H1 (cell line): ENCODE data around the gene LCE4A. TPM values are rescaled to one million over a fixed set of nuclear protein-coding genes. Genes with fewer than 3 reads are reported as not detected.

Experiments used
- CTCF ChIA-PET: fragments of 300-600 bp; sonication (Branson Sonifier 250); formaldehyde crosslinking; loops from one replicate; lab custom pipeline; 2021; ENCODE audit not compliant: partially characterized antibody; lab: Charles Lee
- POLR2A ChIA-PET: fragments of 300-600 bp; sonication (Branson Sonifier 250); formaldehyde crosslinking; loops from one replicate; lab custom pipeline; 2021; ENCODE audit warnings: inconsistent platforms; ENCODE audit not compliant: partially characterized antibody; lab: Charles Lee
- DNase-seq, 2 experiments: peaks; one replicate each; pipeline versions ENCODE4 v3.0.0 to v3.0.0-alpha.2; 2010 to 2022; ENCODE audit warnings: low spot score in 2 of 2, low read depth in 1 of 2, mixed read lengths in 1 of 2
- FAIRE-seq: peaks from 2 replicates; lab custom pipeline; 2011; peaks lifted over from hg19 to GRCh38; lab: Jason Lieb, UNC
- H2AFZ ChIP-seq: 2 replicates; pipeline ENCODE4 v1.8.1; 2012; ENCODE audit warnings: low read length, inconsistent platforms
- H2AK5ac ChIP-seq: 2 replicates; pipeline ENCODE4 v1.6.1; 2013; ENCODE audit warnings: low read depth, low read length
- H2BK120ac ChIP-seq: replicated peaks from 2 replicates; pipeline ENCODE3; 2013; ENCODE audit warnings: low read depth, low read length, inconsistent platforms
- H2BK12ac ChIP-seq: 2 replicates; pipeline ENCODE4 v1.6.1; 2013; ENCODE audit warnings: low read depth, low read length
- H2BK15ac ChIP-seq: 2 replicates; pipeline ENCODE4 v1.6.1; 2013; ENCODE audit warnings: low read length
- H2BK20ac ChIP-seq: 2 replicates; pipeline ENCODE4 v1.6.1; 2013; ENCODE audit warnings: low read length
- H2BK5ac ChIP-seq: 2 replicates; pipeline ENCODE4 v1.6.1; 2013; ENCODE audit warnings: low read depth, low read length
- H3K14ac ChIP-seq: 2 replicates; pipeline ENCODE4 v1.6.1; 2013; ENCODE audit warnings: inconsistent platforms; ENCODE audit not compliant: insufficient read length
- H3K18ac ChIP-seq: 2 replicates; pipeline ENCODE4 v1.6.1; 2013; ENCODE audit warnings: low read length; ENCODE audit errors: extremely low read depth
- H3K23ac ChIP-seq: 2 replicates; pipeline ENCODE4 v1.6.1; 2013; ENCODE audit warnings: inconsistent platforms; ENCODE audit not compliant: insufficient read length
- H3K23me2 ChIP-seq: 2 replicates; pipeline ENCODE4 v1.6.1; 2013; ENCODE audit warnings: low read depth, low read length
- H3K27ac ChIP-seq: 2 replicates; pipeline ENCODE4 v1.6.1; 2011; ENCODE audit warnings: low read depth, low read length, inconsistent platforms
- H3K27me3 ChIP-seq, 4 experiments: replicated peaks in 1 of 4; 1 replicate in 1 of 4; 2 replicates in 3 of 4; pipeline versions ENCODE4 v1.6.1 to v1.8.1; 2011 to 2013; ENCODE audit warnings: low read length in 3 of 4, mild to moderate bottlenecking in 3 of 4, inconsistent platforms in 2 of 4, mixed read lengths in 2 of 4, moderate library complexity in 1 of 4; ENCODE audit not compliant: control insufficient read depth in 3 of 4, insufficient read depth in 3 of 4; ENCODE audit errors: extremely low read depth in 1 of 4
- H3K36me3 ChIP-seq, 4 experiments: 2 replicates each; pipeline versions ENCODE4 v1.6.1 to v1.8.1; 2011 to 2013; ENCODE audit warnings: mild to moderate bottlenecking in 4 of 4, low read length in 3 of 4, moderate library complexity in 2 of 4, control low read depth in 1 of 4, inconsistent platforms in 1 of 4; ENCODE audit not compliant: insufficient read depth in 4 of 4, control insufficient read depth in 2 of 4
- H3K4ac ChIP-seq: replicated peaks from 2 replicates; pipeline ENCODE3; 2013; ENCODE audit warnings: low read length, low read depth, mixed read lengths, inconsistent platforms; ENCODE audit not compliant: insufficient read length
- H3K4me1 ChIP-seq, 4 experiments: replicated peaks in 1 of 4; 1 replicate in 1 of 4; 2 replicates in 3 of 4; pipeline versions ENCODE4 v1.6.1 to v1.8.1; 2011 to 2013; ENCODE audit warnings: low read length in 3 of 4, inconsistent platforms in 2 of 4, mixed read lengths in 1 of 4; ENCODE audit not compliant: insufficient read depth in 4 of 4, control insufficient read depth in 3 of 4
- H3K4me2 ChIP-seq, 2 experiments: 2 replicates each; pipeline versions ENCODE4 v1.6.1 to v1.8.1; 2011 to 2013; ENCODE audit warnings: low read depth in 2 of 2, low read length in 2 of 2, control low read depth in 1 of 2, inconsistent platforms in 1 of 2, mild to moderate bottlenecking in 1 of 2; ENCODE audit not compliant: insufficient read depth in 1 of 2
- H3K4me3 ChIP-seq, 4 experiments: fragments of 200-600, 300-600 bp in 1 of 4; sonication (generic), shearing (Covaris generic), sonication (Bioruptor Twin) in 1 of 4; 2 replicates each; pipeline versions ENCODE4 v1.5.1 to v1.8.1; 2011 to 2016; ENCODE audit warnings: low read length in 4 of 4, low read depth in 3 of 4, control low read depth in 2 of 4, inconsistent platforms in 2 of 4, mild to moderate bottlenecking in 2 of 4, mixed read lengths in 1 of 4, moderate library complexity in 1 of 4; ENCODE audit not compliant: insufficient read depth in 2 of 4; ENCODE audit errors: extremely low read depth in 1 of 4
- H3K56ac ChIP-seq: replicated peaks from 2 replicates; pipeline ENCODE3; 2013; ENCODE audit warnings: low read depth, mild to moderate bottlenecking, mixed read lengths, low read length, inconsistent platforms; ENCODE audit not compliant: insufficient read length
- H3K79me1 ChIP-seq: 2 replicates; pipeline ENCODE4 v1.6.1; 2013; ENCODE audit warnings: low read depth, low read length, control low read depth
- H3K79me2 ChIP-seq, 2 experiments: 2 replicates each; pipeline versions ENCODE4 v1.6.1 to v1.8.1; 2012 to 2013; ENCODE audit warnings: low read length in 2 of 2, mild to moderate bottlenecking in 2 of 2, inconsistent platforms in 1 of 2; ENCODE audit not compliant: insufficient read depth in 2 of 2, control insufficient read depth in 1 of 2
- H3K9ac ChIP-seq, 4 experiments: replicated peaks in 1 of 4; 1 replicate in 1 of 4; 2 replicates in 3 of 4; pipeline versions ENCODE4 v1.6.1 to v1.8.1; 2011 to 2013; ENCODE audit warnings: low read depth in 3 of 4, low read length in 3 of 4, control low read depth in 2 of 4, mild to moderate bottlenecking in 2 of 4, moderate library complexity in 2 of 4, inconsistent platforms in 1 of 4; ENCODE audit errors: extremely low read depth in 1 of 4
- H3K9me3 ChIP-seq, 2 experiments: 2 replicates each; pipeline versions ENCODE4 v1.6.1 to v1.8.1; 2012 to 2013; ENCODE audit warnings: mild to moderate bottlenecking in 2 of 2, moderate library complexity in 2 of 2, control low read depth in 1 of 2, inconsistent platforms in 1 of 2, low read depth in 1 of 2, low read length in 1 of 2, mixed read lengths in 1 of 2; ENCODE audit not compliant: insufficient read depth in 2 of 2
- H4K20me1 ChIP-seq, 2 experiments: replicated peaks in 1 of 2; 2 replicates each; pipeline versions ENCODE3 to v1.8.1; 2011 to 2013; ENCODE audit warnings: inconsistent platforms in 2 of 2, low read length in 2 of 2, mild to moderate bottlenecking in 1 of 2; ENCODE audit not compliant: insufficient read depth in 2 of 2, control insufficient read depth in 1 of 2
- H4K5ac ChIP-seq: 2 replicates; pipeline ENCODE4 v1.6.1; 2013; ENCODE audit warnings: low read length, low read depth, mixed read lengths, inconsistent platforms; ENCODE audit not compliant: insufficient read length
- H4K8ac ChIP-seq: 2 replicates; pipeline ENCODE4 v1.8.0; 2013; ENCODE audit warnings: mild to moderate bottlenecking, moderate library complexity, low read length, inconsistent platforms; ENCODE audit not compliant: insufficient read depth; ENCODE audit errors: extremely low read depth
- H4K91ac ChIP-seq: replicated peaks from 2 replicates; pipeline ENCODE3; 2013; ENCODE audit warnings: low read length, mixed read lengths, inconsistent platforms; ENCODE audit not compliant: insufficient read length
- E2F6 ChIP-seq: IDR thresholded peaks from 2 replicates; pipeline ENCODE4 v1.6.1; 2012; ENCODE audit warnings: inconsistent platforms
- EP300 ChIP-seq, 2 experiments: IDR thresholded peaks; 1 replicate in 1 of 2; 2 replicates in 1 of 2; pipeline ENCODE4 v1.6.1; 2011 to 2012; ENCODE audit warnings: low read depth in 2 of 2, low read length in 2 of 2, mild to moderate bottlenecking in 2 of 2, borderline replicate concordance in 1 of 2, inconsistent platforms in 1 of 2, moderate library complexity in 1 of 2
- FOSL1 ChIP-seq: IDR thresholded peaks from 2 replicates; pipeline ENCODE4 v1.6.1; 2011; ENCODE audit warnings: mild to moderate bottlenecking, low read depth, low read length, moderate library complexity; ENCODE audit not compliant: insufficient read depth
- NANOG ChIP-seq: IDR thresholded peaks from 2 replicates; pipeline ENCODE4 v1.6.1; 2011; ENCODE audit warnings: low read length, low read depth, mild to moderate bottlenecking, inconsistent platforms; ENCODE audit not compliant: insufficient read depth, poor library complexity, severe bottlenecking
- NRF1 ChIP-seq: IDR thresholded peaks from 2 replicates; pipeline ENCODE4 v1.6.1; 2011; ENCODE audit warnings: mild to moderate bottlenecking, low read depth, low read length, improper control_type of control experiment
- POU5F1 ChIP-seq: IDR thresholded peaks from 2 replicates; pipeline ENCODE4 v1.6.1; 2011; ENCODE audit warnings: low read depth, mild to moderate bottlenecking, low read length, moderate library complexity
- RFX5 ChIP-seq: IDR thresholded peaks from 2 replicates; pipeline ENCODE4 v1.6.1; 2011; ENCODE audit warnings: low read depth, low read length, improper control_type of control experiment, borderline replicate concordance
- RNF2 ChIP-seq: fragments of 200-900, 300-1000 bp; sonication (generic); IDR thresholded peaks from 2 replicates; pipeline ENCODE4 v1.7.1; 2016; ENCODE audit warnings: borderline replicate concordance, low read depth, mild to moderate bottlenecking, antibody characterized with exemption, low read length; ENCODE audit not compliant: poor library complexity, severe bottlenecking; ENCODE audit errors: missing control alignments
- SAP30 ChIP-seq: fragments of 300-600 bp; sonication (generic); IDR thresholded peaks from 2 replicates; pipeline ENCODE4 v1.7.1; 2012; ENCODE audit warnings: low read length, moderate library complexity, mild to moderate bottlenecking, inconsistent platforms; ENCODE audit not compliant: insufficient read depth, insufficient replicate concordance
- TBP ChIP-seq: IDR thresholded peaks from 2 replicates; pipeline ENCODE4 v1.6.1; 2011; ENCODE audit warnings: low read depth, low read length, improper control_type of control experiment
- USF2 ChIP-seq: IDR thresholded peaks from 2 replicates; pipeline ENCODE4 v1.6.1; 2011; ENCODE audit warnings: low read length, improper control_type of control experiment
- ZNF274 ChIP-seq: IDR thresholded peaks from 2 replicates; pipeline ENCODE4 v1.7.0; 2012; ENCODE audit warnings: low read length, borderline replicate concordance; ENCODE audit errors: extremely low read depth
- WGBS, 2 experiments: shearing (Covaris generic) in 1 of 2; methylation state at CpG; one replicate each; pipeline versions ENCODE4 v1.1.6 to v1.1.7; 2013 to 2015; ENCODE audit warnings: low lambda C conversion rate in 2 of 2, mixed read lengths in 2 of 2, inconsistent platforms in 1 of 2, low coverage in 1 of 2, missing lambda C conversion rate in 1 of 2; ENCODE audit not compliant: insufficient replicate concordance in 2 of 2, insufficient coverage in 1 of 2, insufficient read length in 1 of 2; ENCODE audit errors: extremely low coverage in 1 of 2, missing lambda C conversion rate in 1 of 2; 5-methylcytosine and 5-hydroxymethylcytosine counted together
- polyA plus RNA-seq, 7 experiments: library from polyadenylated mRNA; depleted of rRNA in 3 of 7; stranded (reverse) in 5 of 7; unstranded in 2 of 7; fragments of >200 nt in 5 of 7; fragments of 200-250 nt in 2 of 7; gene quantifications; 1 replicate in 5 of 7; 2 replicates in 1 of 7; 4 replicates in 1 of 7; pipeline versions ENCODE4 v1.2.1 to v1.2.3, GENCODE V29; 2011 to 2013; ENCODE audit warnings: missing spikeins in 2 of 7, mixed read lengths in 2 of 7
- total RNA-seq: library from RNA; stranded (reverse); fragmentation: NEBNext Ultra II Directional; extraction: Animal tissue kit (Norgen Biotek cat#: 25700); gene quantifications from 2 replicates; pipeline ENCODE4 v1.2.1, GENCODE V29; 2021

Gene LCE4A
- total and polyA plus RNA-seq, 2 of the 8 experiments (the other 6 are each of a cell fraction or from before 2014, with no cell fraction given) = not detected

GRCh38 chr1:152756872-152757271, 48.9 kb downstream of the LCE4A start:
- Histone ChIP-seq H4K91ac (no peak overlapping the region), H2BK20ac (no peak overlapping the region), H3K9ac (no peak overlapping the region), H3K18ac (no peak overlapping the region), H2BK12ac (no peak overlapping the region), H4K5ac (no peak overlapping the region), H3K23ac (no peak overlapping the region), H3K14ac (no peak overlapping the region), H3K4me1 (no peaks in the 10 kb centered on the region), H3K4me3 (no peak overlapping the region), H3K4ac (no peak overlapping the region), H2AK5ac (no peak overlapping the region), H3K4me2 (no peak overlapping the region), H3K27ac (no peak overlapping the region), H3K36me3 (no peaks in the 10 kb centered on the region), H3K27me3 (no peaks in the 10 kb centered on the region), H2AFZ (no peak overlapping the region), H2BK15ac (no peak overlapping the region), H3K9me3 (peaks cover 81 to 88% of the 10 kb centered on the region in 2 experiments), H3K79me2 (no peaks in the 10 kb centered on the region), H2BK120ac (no peak overlapping the region), H3K56ac (no peak overlapping the region), H3K79me1 (no peaks in the 10 kb centered on the region), H3K23me2 (no peaks in the 10 kb centered on the region), H4K8ac (no peak overlapping the region), H4K20me1 (no peaks in the 10 kb centered on the region), H2BK5ac (no peak overlapping the region)
- POLR2A ChIA-PET = no interaction called here
- FAIRE-seq (no peak), DNase-seq (no peak)
- CTCF ChIA-PET = no interaction called here
- WGBS, 2 experiments = 100% methylated on average over 1 of the region's 2 CpGs; no CpG with 5 or more reads in 1 of the 2 experiments
- TF ChIP-seq RNF2 (no peak), TBP (no peak), USF2 (no peak), POU5F1 (no peak), SAP30 (no peak), NRF1 (no peak), NANOG (no peak), E2F6 (no peak), ZNF274 (no peak), EP300 (IDR thresholded peaks at IDR 0.05; ENCODE audit: borderline replicate concordance in 1 of 2, low read depth in 2 of 2, low read length in 2 of 2) (no peak), FOSL1 (no peak), RFX5 (no peak)
